ENCODE data around the gene GPR183. TPM values are rescaled to one million over a fixed set of nuclear protein-coding genes. Genes with fewer than 3 reads are reported as not detected.

The GPR183 gene
- total RNA-seq, 1 experiment from 2014 or later = 0.30 TPM

DNA sequence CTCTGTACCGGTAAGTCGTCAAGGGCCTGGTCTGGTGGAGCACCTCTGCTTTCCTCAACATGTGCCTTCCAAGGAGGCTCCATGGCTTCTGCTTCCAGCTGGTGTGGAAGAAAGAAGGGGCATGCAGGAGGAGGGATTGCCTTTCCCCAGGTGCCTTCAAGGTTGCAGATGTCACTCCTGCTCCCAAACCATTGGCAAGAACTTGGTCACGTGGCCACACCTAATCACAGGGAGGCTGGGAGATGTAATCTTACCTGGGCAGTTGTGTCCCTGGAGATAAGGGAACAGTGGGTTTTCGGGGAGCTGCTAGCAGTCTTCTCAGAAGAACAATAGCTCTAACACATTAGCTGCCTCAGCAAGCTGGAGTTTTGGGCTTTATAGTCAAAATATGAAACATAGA is 39.3 kb downstream of the GPR183 start:
- no peak for DNase-seq (ENCODE audit: low read depth, low spot score)
- intact Hi-C loops (cut with micrococcal nuclease) = loop anchor here (5.0 to 10.0 kb wide), 3 partner anchors 71 to 423 kb away; no protein-coding TSS in a partner anchor
- no peaks in the 10 kb centered on the region for H3K9me2 ChIP-seq (ENCODE audit: insufficient read depth)
- no peak for ATAC-seq
- ChIA-PET POLR2A (no interaction called here), RAD21 (ENCODE audit: low non-redundant PET in 1 of 2, low total read pairs in 2 of 2, uncharacterized antibody in 2 of 2, unreplicated experiment in 2 of 2) (no interaction called here), CTCF (interaction anchor here (6.7 kb wide), 1 partner anchor 169 kb away, joined by 90 read pairs; no protein-coding TSS in a partner anchor)
- no peaks in the 10 kb centered on the region for H3K4me1 ChIP-seq (ENCODE audit: control insufficient read depth in 1 of 2, insufficient read depth in 2 of 2, low read length in 2 of 2)
- no peak overlapping the region for H3K9ac ChIP-seq (ENCODE audit: low read length)
- H3K4me2 ChIP-seq (ENCODE audit: low read length) = no peak overlapping the region
- no peak overlapping the region for H3K27ac ChIP-seq (ENCODE audit: low read depth, low read length)
- no TSS peak for BruUV-seq (replicated peaks)
- no peaks in the 10 kb centered on the region for H3K9me3 ChIP-seq (ENCODE audit: control insufficient read depth in 1 of 2, insufficient read depth in 1 of 2, low read depth in 1 of 2, low read length in 2 of 2)
- H4K20me1 ChIP-seq (ENCODE audit: insufficient read depth) = no peaks in the 10 kb centered on the region
- TF ChIP-seq POLR2A (IDR thresholded peaks at IDR 0.05; ENCODE audit: borderline replicate concordance, extremely low read depth, insufficient read depth, insufficient read length) (no peak), ZFX (IDR thresholded peaks at IDR 0.05) (no peak), EZH2 (IDR thresholded peaks at IDR 0.05) (no peak), SIN3A (IDR thresholded peaks at IDR 0.05; ENCODE audit: low read depth) (no peak), CEBPB (IDR thresholded peaks at IDR 0.05; ENCODE audit: low read depth) (no peak)
- TF ChIP-seq, protein P1, sequence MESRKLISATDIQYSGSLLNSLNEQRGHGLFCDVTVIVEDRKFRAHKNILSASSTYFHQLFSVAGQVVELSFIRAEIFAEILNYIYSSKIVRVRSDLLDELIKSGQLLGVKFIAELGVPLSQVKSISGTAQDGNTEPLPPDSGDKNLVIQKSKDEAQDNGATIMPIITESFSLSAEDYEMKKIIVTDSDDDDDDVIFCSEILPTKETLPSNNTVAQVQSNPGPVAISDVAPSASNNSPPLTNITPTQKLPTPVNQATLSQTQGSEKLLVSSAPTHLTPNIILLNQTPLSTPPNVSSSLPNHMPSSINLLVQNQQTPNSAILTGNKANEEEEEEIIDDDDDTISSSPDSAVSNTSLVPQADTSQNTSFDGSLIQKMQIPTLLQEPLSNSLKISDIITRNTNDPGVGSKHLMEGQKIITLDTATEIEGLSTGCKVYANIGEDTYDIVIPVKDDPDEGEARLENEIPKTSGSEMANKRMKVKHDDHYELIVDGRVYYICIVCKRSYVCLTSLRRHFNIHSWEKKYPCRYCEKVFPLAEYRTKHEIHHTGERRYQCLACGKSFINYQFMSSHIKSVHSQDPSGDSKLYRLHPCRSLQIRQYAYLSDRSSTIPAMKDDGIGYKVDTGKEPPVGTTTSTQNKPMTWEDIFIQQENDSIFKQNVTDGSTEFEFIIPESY (IDR thresholded peaks at IDR 0.05; ENCODE audit: extremely low read depth, insufficient replicate concordance, low read length) = no peak
- H3K27me3 ChIP-seq (ENCODE audit: insufficient read depth, low read length) = no peaks in the 10 kb centered on the region
- H3K79me2 ChIP-seq (ENCODE audit: insufficient read depth, low read length) = peaks cover 30% of the 10 kb centered on the region
- no peak overlapping the region for H3K4me3 ChIP-seq (replicated peaks in 1 of 2; ENCODE audit: low read depth in 1 of 2, low read length in 2 of 2)
- peaks cover 2 to 4% of the 10 kb centered on the region in 2 experiments; a peak in 1 of 4 replicates for H3K36me3 ChIP-seq (ENCODE audit: control insufficient read depth in 1 of 2, insufficient read depth in 2 of 2, low read length in 2 of 2)
- no peak overlapping the region for H2AFZ ChIP-seq (ENCODE audit: low read depth, low read length, poor library complexity, severe bottlenecking)

GRCh38 chr13:99266827-99267226 is 40.4 kb downstream of the GPR183 start:
- BruUV-seq (replicated peaks) = no TSS peak
- Histone ChIP-seq H4K20me1 (ENCODE audit: insufficient read depth) (no peaks in the 10 kb centered on the region), H3K27ac (ENCODE audit: low read depth, low read length) (no peak overlapping the region), H3K36me3 (ENCODE audit: control insufficient read depth in 1 of 2, insufficient read depth in 2 of 2, low read length in 2 of 2) (peaks cover 0 to 2% of the 10 kb centered on the region in 2 experiments; a peak in 1 of 4 replicates), H2AFZ (ENCODE audit: low read depth, low read length, poor library complexity, severe bottlenecking) (no peak overlapping the region), H3K9me2 (ENCODE audit: insufficient read depth) (no peaks in the 10 kb centered on the region), H3K27me3 (ENCODE audit: insufficient read depth, low read length) (no peaks in the 10 kb centered on the region), H3K4me3 (replicated peaks in 1 of 2; ENCODE audit: low read depth in 1 of 2, low read length in 2 of 2) (no peak overlapping the region), H3K79me2 (ENCODE audit: insufficient read depth, low read length) (peaks cover 22% of the 10 kb centered on the region), H3K4me1 (ENCODE audit: control insufficient read depth in 1 of 2, insufficient read depth in 2 of 2, low read length in 2 of 2) (no peaks in the 10 kb centered on the region), H3K9me3 (ENCODE audit: control insufficient read depth in 1 of 2, insufficient read depth in 1 of 2, low read depth in 1 of 2, low read length in 2 of 2) (no peaks in the 10 kb centered on the region), H3K4me2 (ENCODE audit: low read length) (no peak overlapping the region), H3K9ac (ENCODE audit: low read length) (no peak overlapping the region)
- TF ChIP-seq TCF7L2 (IDR thresholded peaks at IDR 0.05; ENCODE audit: borderline replicate concordance, extremely low read depth, insufficient read depth, insufficient read length) (no peak), YY1 (IDR thresholded peaks at IDR 0.05; ENCODE audit: extremely low read depth, insufficient replicate concordance, low read depth, low read length) (no peak), ELF1 (IDR thresholded peaks at IDR 0.05; ENCODE audit: borderline replicate concordance, low read depth) (no peak), POLR2A (IDR thresholded peaks at IDR 0.05; ENCODE audit: borderline replicate concordance, extremely low read depth, insufficient read depth, insufficient read length) (no peak), EGR1 (IDR thresholded peaks at IDR 0.05; ENCODE audit: low read depth) (no peak), ZNF274 (IDR thresholded peaks at IDR 0.05; ENCODE audit: low read depth, low read length) (no peak), SRF (IDR thresholded peaks at IDR 0.05; ENCODE audit: low read depth) (no peak), MAX (IDR thresholded peaks at IDR 0.05) (no peak), EZH2 (IDR thresholded peaks at IDR 0.05) (no peak)
- TF ChIP-seq, protein P2, sequence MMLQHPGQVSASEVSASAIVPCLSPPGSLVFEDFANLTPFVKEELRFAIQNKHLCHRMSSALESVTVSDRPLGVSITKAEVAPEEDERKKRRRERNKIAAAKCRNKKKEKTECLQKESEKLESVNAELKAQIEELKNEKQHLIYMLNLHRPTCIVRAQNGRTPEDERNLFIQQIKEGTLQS (IDR thresholded peaks at IDR 0.05) = no peak
- TF ChIP-seq, protein P3, sequence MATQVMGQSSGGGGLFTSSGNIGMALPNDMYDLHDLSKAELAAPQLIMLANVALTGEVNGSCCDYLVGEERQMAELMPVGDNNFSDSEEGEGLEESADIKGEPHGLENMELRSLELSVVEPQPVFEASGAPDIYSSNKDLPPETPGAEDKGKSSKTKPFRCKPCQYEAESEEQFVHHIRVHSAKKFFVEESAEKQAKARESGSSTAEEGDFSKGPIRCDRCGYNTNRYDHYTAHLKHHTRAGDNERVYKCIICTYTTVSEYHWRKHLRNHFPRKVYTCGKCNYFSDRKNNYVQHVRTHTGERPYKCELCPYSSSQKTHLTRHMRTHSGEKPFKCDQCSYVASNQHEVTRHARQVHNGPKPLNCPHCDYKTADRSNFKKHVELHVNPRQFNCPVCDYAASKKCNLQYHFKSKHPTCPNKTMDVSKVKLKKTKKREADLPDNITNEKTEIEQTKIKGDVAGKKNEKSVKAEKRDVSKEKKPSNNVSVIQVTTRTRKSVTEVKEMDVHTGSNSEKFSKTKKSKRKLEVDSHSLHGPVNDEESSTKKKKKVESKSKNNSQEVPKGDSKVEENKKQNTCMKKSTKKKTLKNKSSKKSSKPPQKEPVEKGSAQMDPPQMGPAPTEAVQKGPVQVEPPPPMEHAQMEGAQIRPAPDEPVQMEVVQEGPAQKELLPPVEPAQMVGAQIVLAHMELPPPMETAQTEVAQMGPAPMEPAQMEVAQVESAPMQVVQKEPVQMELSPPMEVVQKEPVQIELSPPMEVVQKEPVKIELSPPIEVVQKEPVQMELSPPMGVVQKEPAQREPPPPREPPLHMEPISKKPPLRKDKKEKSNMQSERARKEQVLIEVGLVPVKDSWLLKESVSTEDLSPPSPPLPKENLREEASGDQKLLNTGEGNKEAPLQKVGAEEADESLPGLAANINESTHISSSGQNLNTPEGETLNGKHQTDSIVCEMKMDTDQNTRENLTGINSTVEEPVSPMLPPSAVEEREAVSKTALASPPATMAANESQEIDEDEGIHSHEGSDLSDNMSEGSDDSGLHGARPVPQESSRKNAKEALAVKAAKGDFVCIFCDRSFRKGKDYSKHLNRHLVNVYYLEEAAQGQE (IDR thresholded peaks at IDR 0.05; ENCODE audit: low read depth) = no peak
- ATAC-seq (no peak), DNase-seq (ENCODE audit: low read depth, low spot score) (no peak)
- POLR2A ChIA-PET = interaction anchor here (1.4 kb wide), 1 partner anchor 90 kb away, joined by 3 read pairs; no protein-coding TSS in a partner anchor
- CTCF ChIA-PET = interaction anchor here (0.7 to 6.7 kb wide), 5 partner anchors 8 to 427 kb away, joined by 3 to 90 read pairs (median 8); no protein-coding TSS in a partner anchor
- RAD21 ChIA-PET (ENCODE audit: low non-redundant PET in 1 of 2, low total read pairs in 2 of 2, uncharacterized antibody in 2 of 2, unreplicated experiment in 2 of 2) = no interaction called here
- intact Hi-C loops (cut with micrococcal nuclease) = loop anchor here (1.0 to 10.0 kb wide), 4 partner anchors 70 to 422 kb away; no protein-coding TSS in a partner anchor

All from HCT116 (cell line).